Measurements from ENCODE around the gene MYL7. TPM values are rescaled to one million over a fixed set of nuclear protein-coding genes. Genes with fewer than 3 reads are reported as not detected.

Gene MYL7
- total RNA-seq, 1 donor from 2014 or later: 2.0 TPM

- DNase-seq: no peak
Measured at GRCh38 chr7:44100458-44101302, 40.5 kb downstream of the MYL7 start.

- DNase-seq: peak; percentile 22
Measured at GRCh38 chr7:44099669-44100068, 41.5 kb downstream of the MYL7 start.

GRCh38 chr7:44098092-44099068 lies 42.8 kb downstream of the MYL7 start:
- no peak for DNase-seq

GRCh38 chr7:44097064-44097932 lies 43.8 kb downstream of the MYL7 start:
- DNase-seq: no peak

- no peak for DNase-seq
Measured at GRCh38 chr7:44096326-44096881, 44.7 kb downstream of the MYL7 start.

GRCh38 chr7:44095781-44096180 lies 45.4 kb downstream of the MYL7 start:
- DNase-seq: no peak

GRCh38 chr7:44094883-44095592 lies 46.1 kb downstream of the MYL7 start:
- DNase-seq: peak; percentile 30

- no peak for DNase-seq
Measured at GRCh38 chr7:44094365-44094764, 46.8 kb downstream of the MYL7 start.

GRCh38 chr7:44093102-44093641 lies 48.0 kb downstream of the MYL7 start:
- DNase-seq: no peak

Small RNAs within 50 kb of the gene (small RNA-seq; reads per million reads assigned to genes)
- not detected for gene RNA5SP230 (ENCODE audit: low replicate concordance)

Other genes starting within 250 kb of the MYL7 start
- 18.3 TPM for gene URGCP, start 234.7 kb downstream of the MYL7 start, total RNA-seq
- 6.9 TPM for gene UBE2D4, start 214.9 kb downstream of the MYL7 start, total RNA-seq
- 0.10 TPM for gene SPDYE1, start 143.4 kb downstream of the MYL7 start, total RNA-seq
- gene DBNL, start 96.6 kb downstream of the MYL7 start, total RNA-seq: 47.2 TPM
- 45.8 TPM for gene PGAM2, start 75.8 kb downstream of the MYL7 start, total RNA-seq
- 10.8 TPM for gene POLM, start 58.8 kb downstream of the MYL7 start, total RNA-seq
- gene AEBP1, start 37.0 kb downstream of the MYL7 start, total RNA-seq: 56.3 TPM
- 46.2 TPM for gene POLD2, start 17.8 kb downstream of the MYL7 start, total RNA-seq
- 0.79 TPM for gene GCK, start 48.1 kb upstream of the MYL7 start, total RNA-seq
- 36.1 TPM for gene YKT6, start 59.6 kb upstream of the MYL7 start, total RNA-seq
- 2.2 TPM for gene CAMK2B, start 184.3 kb upstream of the MYL7 start, total RNA-seq

All from skin of body (tissue), 3 donors.